Osteocyte (in vitro differentiated cells): Measurements from ENCODE around the gene GREM1. TPM values are rescaled to one million over a fixed set of nuclear protein-coding genes. Genes with fewer than 3 reads are reported as not detected.

Experiments used
- DNase-seq: peaks from one replicate; pipeline ENCODE4 v3.0.0; 2021; ENCODE audit warnings: mixed read lengths; ENCODE audit not compliant: unreplicated experiment; ENCODE audit errors: extremely low spot score
- H3K27ac Mint-ChIP-seq: one replicate; pipeline ENCODE4 v1.8.0; 2021; ENCODE audit warnings: mild to moderate bottlenecking, mixed read lengths; ENCODE audit not compliant: unreplicated experiment
- H3K27me3 Mint-ChIP-seq: one replicate; pipeline ENCODE4 v1.8.0; 2021; ENCODE audit warnings: mixed read lengths; ENCODE audit not compliant: unreplicated experiment
- H3K36me3 Mint-ChIP-seq: one replicate; pipeline ENCODE4 v1.8.0; 2021; ENCODE audit warnings: mixed read lengths; ENCODE audit not compliant: unreplicated experiment
- H3K4me1 Mint-ChIP-seq: one replicate; pipeline ENCODE4 v1.8.0; 2021; ENCODE audit warnings: mixed read lengths; ENCODE audit not compliant: unreplicated experiment
- H3K4me3 Mint-ChIP-seq: one replicate; pipeline ENCODE4 v1.8.0; 2021; ENCODE audit warnings: mild to moderate bottlenecking, moderate library complexity, mixed read lengths; ENCODE audit not compliant: unreplicated experiment
- H3K9me3 Mint-ChIP-seq: one replicate; pipeline ENCODE4 v1.8.0; 2021; ENCODE audit warnings: mixed read lengths; ENCODE audit not compliant: unreplicated experiment
- total RNA-seq: library from RNA; stranded (reverse); gene quantifications from 2 replicates; pipeline ENCODE4 v1.2.1, GENCODE V29; 2021
- TF ChIP-seq, protein P1 (sequence below): fragments of 200-600 bp; sonication (generic); IDR thresholded peaks from 2 replicates; pipeline ENCODE4 v1.5.0; 2021; ENCODE audit warnings: antibody characterized with exemption, mild to moderate bottlenecking, moderate library complexity

The GREM1 gene
- total RNA-seq, 1 donor from 2014 or later, result 252 TPM

- DNase-seq, result no peak
- H3K36me3 Mint-ChIP-seq, result no peaks in the 10 kb centered on the region
- H3K4me1 Mint-ChIP-seq, result peaks cover 34% of the 10 kb centered on the region
- TF ChIP-seq, protein P1, sequence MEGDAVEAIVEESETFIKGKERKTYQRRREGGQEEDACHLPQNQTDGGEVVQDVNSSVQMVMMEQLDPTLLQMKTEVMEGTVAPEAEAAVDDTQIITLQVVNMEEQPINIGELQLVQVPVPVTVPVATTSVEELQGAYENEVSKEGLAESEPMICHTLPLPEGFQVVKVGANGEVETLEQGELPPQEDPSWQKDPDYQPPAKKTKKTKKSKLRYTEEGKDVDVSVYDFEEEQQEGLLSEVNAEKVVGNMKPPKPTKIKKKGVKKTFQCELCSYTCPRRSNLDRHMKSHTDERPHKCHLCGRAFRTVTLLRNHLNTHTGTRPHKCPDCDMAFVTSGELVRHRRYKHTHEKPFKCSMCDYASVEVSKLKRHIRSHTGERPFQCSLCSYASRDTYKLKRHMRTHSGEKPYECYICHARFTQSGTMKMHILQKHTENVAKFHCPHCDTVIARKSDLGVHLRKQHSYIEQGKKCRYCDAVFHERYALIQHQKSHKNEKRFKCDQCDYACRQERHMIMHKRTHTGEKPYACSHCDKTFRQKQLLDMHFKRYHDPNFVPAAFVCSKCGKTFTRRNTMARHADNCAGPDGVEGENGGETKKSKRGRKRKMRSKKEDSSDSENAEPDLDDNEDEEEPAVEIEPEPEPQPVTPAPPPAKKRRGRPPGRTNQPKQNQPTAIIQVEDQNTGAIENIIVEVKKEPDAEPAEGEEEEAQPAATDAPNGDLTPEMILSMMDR, result no peak
- no peaks in the 10 kb centered on the region for H3K9me3 Mint-ChIP-seq
- H3K4me3 Mint-ChIP-seq, result no peak overlapping the region
- H3K27ac Mint-ChIP-seq, result no peak overlapping the region
- no peaks in the 10 kb centered on the region for H3K27me3 Mint-ChIP-seq
Measured at GRCh38 chr15:32679298-32679690, 38.5 kb upstream of the GREM1 start.

DNA sequence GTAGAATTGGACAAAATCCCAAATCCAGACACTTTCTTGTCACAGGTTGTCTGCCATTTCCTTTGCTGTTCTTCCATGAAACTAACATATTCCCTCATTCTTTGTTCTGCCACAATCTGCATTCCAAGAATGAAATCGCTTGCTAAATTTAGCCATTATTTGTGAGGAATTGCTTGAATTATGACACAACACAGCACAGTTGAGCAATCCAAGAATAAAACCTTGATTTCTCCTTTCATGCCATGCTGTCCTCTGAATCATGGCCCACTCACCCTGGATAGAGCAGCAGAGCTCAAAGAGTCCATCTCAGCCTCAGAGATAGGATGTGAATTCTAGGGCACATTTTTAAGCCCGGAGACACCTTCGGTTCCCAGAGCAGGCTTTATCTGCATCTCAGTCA lies 35.2 kb upstream of the GREM1 start:
- DNase-seq, result no peak
- peaks cover 29% of the 10 kb centered on the region for H3K4me1 Mint-ChIP-seq
- no peak overlapping the region for H3K4me3 Mint-ChIP-seq
- no peaks in the 10 kb centered on the region for H3K27me3 Mint-ChIP-seq
- TF ChIP-seq, protein P1, result no peak
- H3K27ac Mint-ChIP-seq, result peak overlapping the region; percentile 27
- no peaks in the 10 kb centered on the region for H3K9me3 Mint-ChIP-seq
- no peaks in the 10 kb centered on the region for H3K36me3 Mint-ChIP-seq

DNA sequence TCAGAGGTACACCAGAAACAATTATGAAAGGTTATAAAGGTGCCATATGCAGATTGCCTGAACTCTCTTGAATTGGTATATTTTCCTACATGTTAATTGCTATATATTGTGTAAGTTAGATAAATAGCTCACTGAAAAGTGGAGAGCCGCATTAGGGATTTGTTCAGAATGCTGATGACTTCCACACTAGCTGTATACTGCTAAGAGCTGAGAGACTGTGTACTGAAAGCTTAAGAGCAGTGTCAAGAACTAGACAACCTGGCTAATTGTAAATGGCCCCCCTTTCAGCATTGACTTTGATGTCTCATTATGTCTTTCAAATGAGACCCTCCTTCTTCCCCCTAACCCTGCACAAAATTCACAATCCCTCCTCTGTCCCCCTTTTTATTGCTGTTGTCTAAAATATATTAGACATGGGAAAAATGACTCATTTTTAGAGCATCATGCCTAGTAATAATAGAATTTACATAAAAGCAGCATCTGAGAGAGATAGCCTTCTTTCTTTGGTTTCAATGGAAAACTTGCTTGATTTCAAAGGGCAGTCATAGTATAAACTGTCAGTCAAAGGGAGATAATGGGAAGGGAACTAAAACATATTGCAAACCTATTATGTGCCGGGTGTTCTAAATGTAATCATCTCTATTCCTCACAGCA lies 34.7 kb upstream of the GREM1 start:
- TF ChIP-seq, protein P1, result no peak
- H3K27ac Mint-ChIP-seq, result peak overlapping the region; percentile 27
- no peaks in the 10 kb centered on the region for H3K27me3 Mint-ChIP-seq
- peaks cover 24% of the 10 kb centered on the region for H3K4me1 Mint-ChIP-seq
- no peak for DNase-seq
- H3K36me3 Mint-ChIP-seq, result no peaks in the 10 kb centered on the region
- no peaks in the 10 kb centered on the region for H3K9me3 Mint-ChIP-seq
- H3K4me3 Mint-ChIP-seq, result no peak overlapping the region

DNA sequence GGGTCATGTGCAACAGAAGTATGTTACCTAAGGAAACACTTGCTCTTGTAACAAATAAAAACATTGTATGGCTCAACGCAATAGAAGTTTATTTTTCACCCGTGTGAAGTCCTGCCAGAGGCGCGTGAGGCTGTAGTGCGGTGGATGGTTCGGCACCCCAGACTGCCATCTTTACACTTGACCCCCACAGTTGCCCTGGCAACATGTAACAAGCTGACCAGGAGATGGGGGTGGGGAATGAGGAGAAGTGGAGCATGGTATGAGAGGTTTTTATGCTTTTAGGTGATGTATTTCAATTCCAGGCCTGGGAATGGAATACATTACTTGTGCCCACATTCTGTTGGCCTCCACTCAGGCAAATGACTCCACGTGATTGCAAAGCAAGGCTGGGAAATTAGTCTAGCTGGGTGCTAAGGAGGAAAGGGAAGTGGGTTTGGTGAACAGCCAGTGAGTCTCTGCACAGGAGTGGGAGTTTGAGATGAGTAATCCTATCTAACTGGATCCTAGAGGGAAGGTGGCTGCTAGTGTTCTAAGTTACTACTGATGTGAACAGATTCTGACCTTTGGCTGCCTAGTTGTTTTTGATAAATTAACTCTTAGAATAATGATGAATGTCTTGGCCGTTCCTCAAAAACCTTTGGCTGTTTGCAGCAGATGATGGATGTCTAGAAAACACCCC lies 33.8 kb upstream of the GREM1 start:
- Mint-ChIP-seq H3K4me3 (no peak overlapping the region), H3K27ac (no peak overlapping the region), H3K36me3 (no peaks in the 10 kb centered on the region), H3K9me3 (no peaks in the 10 kb centered on the region), H3K4me1 (peaks cover 25% of the 10 kb centered on the region), H3K27me3 (no peaks in the 10 kb centered on the region)
- TF ChIP-seq, protein P1, result no peak
- no peak for DNase-seq

- H3K4me3 Mint-ChIP-seq, result no peak overlapping the region
Measured at GRCh38 chr15:32685576-32685975, 32.2 kb upstream of the GREM1 start.

More at GRCh38 chr15:32685576-32685975, 32.2 kb upstream of the GREM1 start:
- no peaks in the 10 kb centered on the region for H3K27me3 Mint-ChIP-seq
- TF ChIP-seq, protein P1, result no peak
- no peaks in the 10 kb centered on the region for H3K9me3 Mint-ChIP-seq
- no peaks in the 10 kb centered on the region for H3K36me3 Mint-ChIP-seq
- peaks cover 21% of the 10 kb centered on the region for H3K4me1 Mint-ChIP-seq
- no peak for DNase-seq
- no peak overlapping the region for H3K27ac Mint-ChIP-seq
